Esophagus muscularis mucosa (tissue), 4 donors: ENCODE measurements around the gene TM7SF2. TPM values are rescaled to one million over a fixed set of nuclear protein-coding genes. Genes with fewer than 3 reads are reported as not detected.
A peak's percentile ranks its signal among the peaks of the same experiment; 100 is the strongest.

Experiments used
- DNase-seq: peaks from one replicate; pipeline ENCODE4 v3.0.0-alpha.2; 2017; ENCODE audit errors: extremely low spot score
- H3K27ac ChIP-seq, 4 donors: fragments of 200-600 bp; sonication (generic); replicated peaks in 1 of 4; 1 replicate in 3 of 4; 2 replicates in 1 of 4; pipeline ENCODE4 v1.5.1; 2016 to 2019; ENCODE audit warnings: mild to moderate bottlenecking in 1 of 4
- H3K27me3 ChIP-seq, 4 donors: fragments of 200-600 bp; sonication (generic); one replicate each; pipeline versions ENCODE4 v1.5.1 to v1.6.0; 2016 to 2019
- H3K36me3 ChIP-seq, 4 donors: fragments of 200-600 bp; sonication (generic); one replicate each; pipeline ENCODE4 v1.5.1; 2016 to 2019
- H3K4me1 ChIP-seq, 4 donors: fragments of 200-600 bp; sonication (generic); one replicate each; pipeline ENCODE4 v1.5.1; 2016 to 2019
- H3K4me3 ChIP-seq, 4 donors: fragments of 200-600 bp; sonication (generic); 1 replicate in 2 of 4; 2 replicates in 2 of 4; pipeline ENCODE4 v1.5.1; 2016 to 2019; ENCODE audit warnings: mild to moderate bottlenecking in 4 of 4, moderate library complexity in 1 of 4
- H3K9me3 ChIP-seq, 4 donors: fragments of 200-600 bp; sonication (generic); 1 replicate in 3 of 4; 2 replicates in 1 of 4; pipeline ENCODE4 v1.5.1; 2016 to 2019
- CTCF ChIP-seq, 3 experiments: fragments of 200-600 bp in 2 of 3; fragments of 450-650 bp in 1 of 3; sonication (generic) in 2 of 3; IDR thresholded peaks; one replicate each; pipeline ENCODE4 v1.5.1; 2017 to 2019; ENCODE audit warnings: antibody characterized with exemption in 3 of 3, mild to moderate bottlenecking in 2 of 3, moderate library complexity in 1 of 3
- EP300 ChIP-seq: sonication (generic); formaldehyde crosslinking; IDR thresholded peaks from one replicate; pipeline ENCODE4 v1.6.1; 2017; ENCODE audit warnings: antibody characterized with exemption
- POLR2A ChIP-seq: fragments of 450-650 bp; IDR thresholded peaks from one replicate; pipeline ENCODE4 v1.6.1; 2017; ENCODE audit warnings: antibody characterized with exemption, moderate library complexity, mild to moderate bottlenecking, low read depth
- POLR2AphosphoS5 ChIP-seq, 2 donors: sonication (generic); formaldehyde crosslinking; IDR thresholded peaks; one replicate each; pipeline ENCODE4 v1.6.1; 2017; ENCODE audit warnings: antibody characterized with exemption in 2 of 2
- WGBS: methylation state at CpG from one replicate; pipeline ENCODE4 v1.1.5; 2018; 5-methylcytosine and 5-hydroxymethylcytosine counted together
- intact Hi-C: fragments of 100-400 bp; cut with DNase I; formaldehyde crosslinking; loops from one replicate; pipeline ENCODE4 v1.15.1; 2023
- total RNA-seq, 4 donors: library from RNA; depleted of rRNA; stranded (reverse); fragments of >200 nt; gene quantifications; one replicate each; pipeline versions ENCODE4 v1.1.0 to v1.2.1, GENCODE V29; 2016

The TM7SF2 gene
- total RNA-seq, 4 donors from 2014 or later: 8.8 to 17.2 (median 12.1) TPM

GRCh38 chr11:65131895-65132237, 20.2 kb downstream of the TM7SF2 start:
- TF ChIP-seq POLR2A: no peak

DNA sequence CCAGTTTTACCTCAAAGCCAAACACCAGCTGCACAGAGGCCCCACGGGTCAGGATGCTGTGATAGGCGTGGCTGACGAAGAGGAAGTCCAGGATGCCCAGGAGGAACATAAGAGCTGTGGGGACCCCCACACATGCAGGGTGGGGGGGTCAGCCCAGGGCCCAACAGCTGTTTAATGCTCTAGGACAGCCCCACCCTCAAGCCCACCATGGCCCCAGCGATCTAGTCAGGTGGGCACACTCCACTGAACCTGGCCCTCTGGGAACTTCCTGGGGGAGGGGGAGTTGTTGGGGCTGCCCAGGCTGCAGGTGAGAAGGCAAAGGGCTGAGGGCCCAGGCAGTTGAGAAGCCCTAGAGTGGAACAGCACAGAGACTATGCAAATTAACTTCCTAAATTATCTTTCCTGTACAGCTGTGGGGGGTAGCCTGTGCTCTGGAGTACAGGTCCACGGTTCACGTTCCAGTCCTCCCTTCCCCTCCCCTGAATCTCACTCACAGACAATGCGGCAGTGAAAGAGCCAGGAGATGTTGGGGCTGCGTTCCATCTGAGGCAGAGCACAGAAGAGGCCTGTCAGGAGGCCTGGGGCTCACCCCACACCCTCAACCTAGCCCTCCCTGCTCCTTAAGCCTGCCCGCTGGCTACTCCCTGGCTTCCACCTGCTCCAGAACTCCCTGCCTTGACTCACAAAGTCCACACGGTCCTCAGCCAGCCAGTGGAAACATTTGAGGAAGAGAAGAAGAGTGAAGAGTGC, 20.7 kb downstream of the TM7SF2 start:
- H3K27ac ChIP-seq: peak overlapping the region in 1 of 4 donors; percentile 98
- TF ChIP-seq POLR2A: no peak
- TF ChIP-seq POLR2AphosphoS5 (IDR thresholded peaks at IDR 0.05): no peak
- no peak for TF ChIP-seq EP300
- no peak for TF ChIP-seq CTCF (IDR thresholded peaks at IDR 0.05)
- DNase-seq: no peak
- H3K4me1 ChIP-seq: peaks cover 26 to 39% (median 32%) of the 10 kb centered on the region in 4 donors
- 64% methylated on average over 10 of the region's 10 CpGs for WGBS
- H3K27me3 ChIP-seq: no peaks in the 10 kb centered on the region
- H3K9me3 ChIP-seq: no peaks in the 10 kb centered on the region
- H3K4me3 ChIP-seq: peak overlapping the region in 2 of 4 donors; percentile 84 to 93
- intact Hi-C loops: loop anchor here (5.0 kb wide), 1 partner anchor 50 kb away; the partner anchor contains the start of gene CAPN1
- peaks cover 39 to 58% (median 57%) of the 10 kb centered on the region in 4 donors for H3K36me3 ChIP-seq

More at GRCh38 chr11:65131895-65132237, 20.2 kb downstream of the TM7SF2 start:
- Histone ChIP-seq H3K27me3 (no peaks in the 10 kb centered on the region), H3K27ac (no peak overlapping the region), H3K4me1 (peaks cover 26 to 39% (median 32%) of the 10 kb centered on the region in 4 donors), H3K9me3 (no peaks in the 10 kb centered on the region), H3K4me3 (no peak overlapping the region), H3K36me3 (peaks cover 42 to 64% (median 63%) of the 10 kb centered on the region in 4 donors)
- no peak for DNase-seq
- WGBS: 79% methylated on average over 5 of the region's 6 CpGs
- intact Hi-C loops: loop anchor here (5.0 kb wide), 1 partner anchor 50 kb away; the partner anchor contains the start of gene CAPN1

DNA sequence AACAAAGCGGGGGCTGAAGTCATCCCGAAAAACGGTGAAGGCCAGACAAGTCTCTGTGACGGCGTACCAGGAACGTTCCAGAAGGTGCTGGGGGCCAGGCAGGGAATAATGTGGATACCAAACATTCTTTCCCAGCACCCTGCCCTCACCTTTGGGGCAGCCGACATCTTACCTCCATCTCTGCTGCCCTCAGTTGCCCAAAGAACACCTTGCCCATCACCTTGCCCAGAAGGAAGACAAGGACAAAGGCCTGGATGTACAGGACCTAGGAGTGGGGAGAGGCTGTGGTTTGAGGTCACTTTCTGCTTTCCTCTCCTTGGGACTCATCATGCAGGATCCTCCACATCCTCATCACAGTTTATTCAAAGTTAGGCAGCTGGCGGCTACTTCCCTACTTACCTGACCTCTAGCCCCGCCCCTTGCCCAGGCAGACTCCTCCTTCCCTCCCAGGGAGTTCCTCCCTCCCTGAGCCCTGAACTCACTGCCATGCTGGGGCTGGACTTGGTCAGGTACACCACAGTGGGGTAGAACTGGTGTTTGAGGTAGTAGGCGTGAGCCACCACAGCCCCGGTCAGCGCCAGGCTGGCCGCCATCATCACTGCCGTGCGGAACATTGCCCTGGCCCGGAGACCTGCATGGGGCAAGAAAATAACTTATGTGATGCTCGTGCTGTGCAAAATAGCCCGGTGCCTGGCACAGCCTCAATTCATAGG, 21.5 kb downstream of the TM7SF2 start:
- peaks cover 26 to 39% (median 32%) of the 10 kb centered on the region in 4 donors for H3K4me1 ChIP-seq
- H3K4me3 ChIP-seq: peak overlapping the region; percentile 84 to 96 (median 94)
- H3K9me3 ChIP-seq: no peaks in the 10 kb centered on the region
- intact Hi-C loops: loop anchor here (5.0 kb wide), 1 partner anchor 49 kb away; the partner anchor contains the start of gene CAPN1
- peak overlapping the region; percentile 94 to 98 (median 98) for H3K27ac ChIP-seq
- H3K27me3 ChIP-seq: no peaks in the 10 kb centered on the region
- WGBS: 39% methylated on average over 18 of the region's 18 CpGs
- peaks cover 32 to 51% (median 50%) of the 10 kb centered on the region in 4 donors for H3K36me3 ChIP-seq
- TF ChIP-seq POLR2A (no peak), POLR2AphosphoS5 (IDR thresholded peaks at IDR 0.05) (no peak), EP300 (no peak), CTCF (IDR thresholded peaks at IDR 0.05) (no peak)
- no peak for DNase-seq

DNA sequence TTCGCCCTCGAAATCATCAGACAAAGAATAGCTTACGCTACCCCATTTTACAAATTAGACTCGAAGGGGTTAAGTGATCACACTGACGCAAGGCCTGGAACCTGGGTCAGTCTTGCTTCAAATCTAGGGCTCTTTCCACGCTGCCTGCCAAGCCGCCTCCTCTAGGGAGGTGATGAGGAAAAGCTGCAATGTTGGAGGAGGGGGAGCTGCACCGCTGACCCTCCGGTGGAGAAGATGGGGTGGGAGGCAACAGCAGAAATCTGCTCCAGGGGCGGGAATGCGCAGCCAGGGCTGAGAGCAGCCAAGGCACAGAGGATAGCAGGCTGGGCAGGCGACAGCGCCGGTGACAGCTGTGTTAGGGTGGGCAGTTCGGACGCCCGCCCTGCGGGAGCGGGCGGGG, 22.1 kb downstream of the TM7SF2 start:
- intact Hi-C loops: loop anchor here (5.0 kb wide), 1 partner anchor 49 kb away; the partner anchor contains the start of gene CAPN1
- Histone ChIP-seq H3K27ac (peak overlapping the region; percentile 94 to 98 (median 98)), H3K36me3 (peaks cover 26 to 45% (median 44%) of the 10 kb centered on the region in 4 donors), H3K4me3 (peak overlapping the region; percentile 84 to 96 (median 94)), H3K4me1 (peaks cover 26 to 39% (median 32%) of the 10 kb centered on the region in 4 donors), H3K9me3 (no peaks in the 10 kb centered on the region), H3K27me3 (no peaks in the 10 kb centered on the region)
- no peak for TF ChIP-seq EP300
- TF ChIP-seq POLR2A: no peak
- TF ChIP-seq CTCF (IDR thresholded peaks at IDR 0.05): no peak
- no peak for TF ChIP-seq POLR2AphosphoS5 (IDR thresholded peaks at IDR 0.05)
- 2% methylated on average over 18 of the region's 20 CpGs for WGBS
- no peak for DNase-seq
